NCI-H2107 treated with DMSO at 0.1 percent for 48 hours (cell line): ENCODE measurements around the gene GRIK4.

ENCODE experiments used
- DNase-seq: peaks from one replicate; lab custom pipeline; 2025; ENCODE audit not compliant: unreplicated experiment; lab: John Stamatoyannopoulos, UW

Gene GRIK4

GRCh38 chr11:120798854-120799253, 287.3 kb downstream of the GRIK4 start:
- DNase-seq, result no peak

GRCh38 chr11:120800206-120800605, 288.7 kb downstream of the GRIK4 start:
- DNase-seq, result no peak

- DNase-seq, result peak; percentile 11
Measured at GRCh38 chr11:120801801-120802689, 290.5 kb downstream of the GRIK4 start.

GRCh38 chr11:120805960-120806555, 294.5 kb downstream of the GRIK4 start:
- DNase-seq, result peak; percentile 24

GRCh38 chr11:120807414-120808150, 296.0 kb downstream of the GRIK4 start:
- no peak for DNase-seq

- DNase-seq, result no peak
Measured at GRCh38 chr11:120808616-120809050, 297.1 kb downstream of the GRIK4 start.

GRCh38 chr11:120810251-120810650, 298.7 kb downstream of the GRIK4 start:
- DNase-seq, result no peak

GRCh38 chr11:120811199-120811598, 299.7 kb downstream of the GRIK4 start:
- DNase-seq, result no peak

GRCh38 chr11:120811731-120812130, 300.2 kb downstream of the GRIK4 start:
- no peak for DNase-seq

GRCh38 chr11:120814531-120815318, 303.2 kb downstream of the GRIK4 start:
- no peak for DNase-seq

- DNase-seq, result no peak
Measured at GRCh38 chr11:120815319-120816100, 304.0 kb downstream of the GRIK4 start.

- no peak for DNase-seq
Measured at GRCh38 chr11:120816176-120816575, 304.6 kb downstream of the GRIK4 start.

GRCh38 chr11:120816711-120817110, 305.2 kb downstream of the GRIK4 start:
- no peak for DNase-seq

GRCh38 chr11:120817158-120817557, 305.6 kb downstream of the GRIK4 start:
- no peak for DNase-seq

- DNase-seq, result no peak
Measured at GRCh38 chr11:120818097-120818496, 306.5 kb downstream of the GRIK4 start.

- no peak for DNase-seq
Measured at GRCh38 chr11:120819003-120819402, 307.5 kb downstream of the GRIK4 start.

GRCh38 chr11:120819437-120820365, 308.2 kb downstream of the GRIK4 start:
- no peak for DNase-seq

- DNase-seq, result no peak
Measured at GRCh38 chr11:120823159-120823558, 311.6 kb downstream of the GRIK4 start.

GRCh38 chr11:120824242-120824641, 312.7 kb downstream of the GRIK4 start:
- DNase-seq, result no peak
